A673 (cell line): ENCODE data around the gene LYRM4. TPM values are rescaled to one million over a fixed set of nuclear protein-coding genes. Genes with fewer than 3 reads are reported as not detected.

Source experiments
- BruUV-seq: library from RNA; stranded (reverse); fragments of 400-500 nt; replicated peaks from 2 replicates; lab custom pipeline; 2021; lab: Mats Ljungman, UMichigan
- CTCF ChIA-PET: fragments of 300-600 bp; sonication (Branson Sonifier 250); formaldehyde crosslinking; loops from one replicate; lab custom pipeline; 2022; ENCODE audit warnings: antibody characterized with exemption; lab: Charles Lee
- POLR2A ChIA-PET: fragments of 300-600 bp; sonication (Branson Sonifier 250); formaldehyde crosslinking; loops from one replicate; lab custom pipeline; 2022; ENCODE audit warnings: antibody characterized with exemption; ENCODE audit not compliant: low non-redundant PET; lab: Charles Lee
- DNase-seq: peaks from one replicate; pipeline ENCODE4 v3.0.0-alpha.2; 2015; ENCODE audit warnings: low spot score
- H3K27ac ChIP-seq: fragments of 200-600 bp; sonication (generic); 2 replicates; pipeline ENCODE4 v1.5.1; 2016; ENCODE audit warnings: mixed run types, low read depth, mild to moderate bottlenecking, mixed read lengths, antibody characterized with exemption, low read length; ENCODE audit not compliant: poor library complexity, severe bottlenecking
- H3K27me3 ChIP-seq: fragments of 200-600 bp; sonication (generic); replicated peaks from 2 replicates; pipeline ENCODE4 v1.6.1; 2017; ENCODE audit warnings: mixed run types, low read depth, mild to moderate bottlenecking, mixed read lengths, antibody characterized with exemption, low read length; ENCODE audit not compliant: insufficient read depth, poor library complexity
- H3K36me3 ChIP-seq: fragments of 200-600 bp; sonication (generic); 2 replicates; pipeline ENCODE4 v1.6.1; 2016; ENCODE audit warnings: mixed run types, mild to moderate bottlenecking, mixed read lengths, antibody characterized with exemption, low read length; ENCODE audit not compliant: insufficient read depth, poor library complexity, severe bottlenecking
- H3K4me1 ChIP-seq: fragments of 200-600 bp; sonication (generic); 2 replicates; pipeline ENCODE4 v1.6.1; 2017; ENCODE audit warnings: mixed run types, mild to moderate bottlenecking, mixed read lengths, antibody characterized with exemption, low read length; ENCODE audit not compliant: insufficient read depth, poor library complexity, severe bottlenecking
- H3K4me3 ChIP-seq: fragments of 200-600 bp; sonication (generic); 2 replicates; pipeline ENCODE4 v1.5.1; 2016; ENCODE audit warnings: low read depth, mixed run types, mild to moderate bottlenecking, mixed read lengths, low read length; ENCODE audit not compliant: poor library complexity, severe bottlenecking
- H3K9me3 ChIP-seq: fragments of 200-600 bp; sonication (generic); 2 replicates; pipeline ENCODE4 v1.6.1; 2016; ENCODE audit warnings: mixed run types, low read depth, mild to moderate bottlenecking, mixed read lengths, antibody characterized with exemption, low read length; ENCODE audit not compliant: poor library complexity, severe bottlenecking
- EZH2 ChIP-seq: fragments of 200-600 bp; sonication (generic); IDR thresholded peaks from 2 replicates; pipeline ENCODE4 v1.6.1; 2017; ENCODE audit warnings: borderline replicate concordance, low read depth, mild to moderate bottlenecking, mixed read lengths, antibody characterized with exemption, low read length; ENCODE audit not compliant: poor library complexity, severe bottlenecking
- intact Hi-C: fragments of 100-400 bp; cut with micrococcal nuclease; formaldehyde crosslinking; loops from one replicate; pipeline ENCODE4 v1.10.0; 2022; ENCODE audit not compliant: unreplicated experiment
- total RNA-seq: library from RNA; stranded (reverse); gene quantifications from 2 replicates; pipeline ENCODE4 v1.2.3, GENCODE V29; 2021
- TF ChIP-seq, protein P1 (sequence below): fragments of 300-800, 200-600 bp; sonication (generic); conservative IDR thresholded peaks from 2 replicates; pipeline ENCODE4 v1.5.1; 2017; ENCODE audit warnings: low read depth, mild to moderate bottlenecking, antibody characterized with exemption, low read length, moderate library complexity, mixed read lengths

LYRM4 gene
- total RNA-seq, 1 experiment from 2014 or later = 53.6 TPM

DNA sequence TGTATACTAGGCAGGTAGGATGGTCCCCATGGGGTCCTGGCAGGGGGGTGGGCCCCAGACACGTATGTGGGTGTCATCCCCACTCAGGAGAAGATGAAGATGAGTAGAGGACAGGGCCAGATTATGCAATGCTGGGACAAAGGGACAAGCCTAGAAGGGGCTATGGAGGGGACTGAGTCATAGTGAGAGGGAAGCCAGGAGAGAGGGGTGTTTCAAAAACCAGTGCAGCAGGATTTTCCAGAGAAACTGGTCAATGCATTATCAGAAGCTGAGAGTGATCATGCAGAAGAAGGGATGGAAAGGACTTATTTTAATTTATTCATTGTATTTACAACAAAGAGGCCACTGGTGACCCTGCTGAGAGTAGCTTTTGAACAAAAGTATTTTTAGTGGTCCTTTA, 101.6 kb downstream of the LYRM4 start:
- intact Hi-C loops = no loop called here
- CTCF ChIA-PET = interaction anchor here (0.5 kb wide), 1 partner anchor 355 kb away, joined by 3 read pairs; no protein-coding TSS in a partner anchor

DNA sequence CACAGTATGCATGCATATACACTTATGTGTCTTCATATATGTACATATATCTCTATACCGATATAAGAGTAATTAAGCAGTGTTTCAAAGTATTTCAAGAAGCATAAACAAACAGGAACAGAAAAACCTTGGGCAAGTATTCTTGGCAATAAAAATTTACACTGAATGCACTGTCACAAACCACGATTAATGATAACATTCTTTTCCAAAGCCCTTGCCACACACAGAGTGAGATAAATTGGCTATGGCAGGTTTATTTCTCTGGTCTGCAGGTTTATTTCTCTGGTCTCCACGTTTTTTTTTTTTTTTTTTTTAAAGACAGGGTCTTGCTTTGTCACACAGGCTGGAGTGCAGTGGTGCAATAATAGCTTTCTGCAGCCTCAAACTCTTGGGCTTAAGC, 102.6 kb downstream of the LYRM4 start:
- intact Hi-C loops = no loop called here
- no peak for DNase-seq
- TF ChIP-seq, protein P1, sequence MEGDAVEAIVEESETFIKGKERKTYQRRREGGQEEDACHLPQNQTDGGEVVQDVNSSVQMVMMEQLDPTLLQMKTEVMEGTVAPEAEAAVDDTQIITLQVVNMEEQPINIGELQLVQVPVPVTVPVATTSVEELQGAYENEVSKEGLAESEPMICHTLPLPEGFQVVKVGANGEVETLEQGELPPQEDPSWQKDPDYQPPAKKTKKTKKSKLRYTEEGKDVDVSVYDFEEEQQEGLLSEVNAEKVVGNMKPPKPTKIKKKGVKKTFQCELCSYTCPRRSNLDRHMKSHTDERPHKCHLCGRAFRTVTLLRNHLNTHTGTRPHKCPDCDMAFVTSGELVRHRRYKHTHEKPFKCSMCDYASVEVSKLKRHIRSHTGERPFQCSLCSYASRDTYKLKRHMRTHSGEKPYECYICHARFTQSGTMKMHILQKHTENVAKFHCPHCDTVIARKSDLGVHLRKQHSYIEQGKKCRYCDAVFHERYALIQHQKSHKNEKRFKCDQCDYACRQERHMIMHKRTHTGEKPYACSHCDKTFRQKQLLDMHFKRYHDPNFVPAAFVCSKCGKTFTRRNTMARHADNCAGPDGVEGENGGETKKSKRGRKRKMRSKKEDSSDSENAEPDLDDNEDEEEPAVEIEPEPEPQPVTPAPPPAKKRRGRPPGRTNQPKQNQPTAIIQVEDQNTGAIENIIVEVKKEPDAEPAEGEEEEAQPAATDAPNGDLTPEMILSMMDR = no peak
- no peak for TF ChIP-seq EZH2

More for the DNA sequence above, 101.6 kb downstream of the LYRM4 start:
- Histone ChIP-seq H3K4me1 (no peaks in the 10 kb centered on the region), H3K27ac (no peak overlapping the region), H3K9me3 (no peaks in the 10 kb centered on the region), H3K27me3 (no peaks in the 10 kb centered on the region), H3K4me3 (no peak overlapping the region), H3K36me3 (no peaks in the 10 kb centered on the region)
- no peak for TF ChIP-seq EZH2
- TF ChIP-seq, protein P1 = no peak
- POLR2A ChIA-PET = no interaction called here
- no TSS peak for BruUV-seq
- no peak for DNase-seq

DNA sequence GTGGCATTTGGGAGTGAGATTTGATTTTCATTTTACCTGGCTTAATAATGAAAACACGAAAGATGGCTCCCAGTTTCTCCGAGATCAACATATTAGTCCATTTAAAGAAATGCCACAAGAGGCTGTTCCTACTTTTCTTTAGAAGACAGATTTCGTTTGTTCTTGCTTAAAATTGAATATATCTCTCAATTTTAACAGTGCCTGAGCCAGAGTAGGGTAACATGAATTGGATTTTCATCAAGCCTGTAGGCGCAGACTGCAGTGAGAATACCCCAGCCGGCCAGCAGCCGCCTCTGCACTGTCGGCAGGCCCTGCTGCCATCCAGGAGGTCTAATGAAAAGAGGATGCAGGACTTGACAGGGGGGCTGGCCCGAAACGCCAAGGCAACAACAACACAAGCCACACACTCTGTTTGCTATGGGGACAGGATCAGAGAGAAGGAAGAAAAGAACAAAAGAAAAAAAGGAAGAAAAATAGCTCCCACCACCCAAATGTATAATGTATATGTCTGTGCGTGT, 103.1 kb downstream of the LYRM4 start:
- no peak overlapping the region for H3K27ac ChIP-seq
- TF ChIP-seq, protein P1 = no peak
- TF ChIP-seq EZH2 = no peak
- intact Hi-C loops = no loop called here
- POLR2A ChIA-PET = no interaction called here
- CTCF ChIA-PET = no interaction called here
- no peaks in the 10 kb centered on the region for H3K9me3 ChIP-seq
- no peaks in the 10 kb centered on the region for H3K36me3 ChIP-seq
- H3K4me3 ChIP-seq = no peak overlapping the region
- no peak for DNase-seq
- no peaks in the 10 kb centered on the region for H3K27me3 ChIP-seq
- no peaks in the 10 kb centered on the region for H3K4me1 ChIP-seq
- BruUV-seq = no TSS peak

More for the DNA sequence above, 102.6 kb downstream of the LYRM4 start:
- ChIA-PET POLR2A (no interaction called here), CTCF (interaction anchor here (0.7 kb wide), 1 partner anchor 14 kb away, joined by 4 read pairs; no protein-coding TSS in a partner anchor)
- no peaks in the 10 kb centered on the region for H3K4me1 ChIP-seq
- no peak overlapping the region for H3K4me3 ChIP-seq
- H3K27me3 ChIP-seq = no peaks in the 10 kb centered on the region
- H3K27ac ChIP-seq = no peak overlapping the region
- H3K36me3 ChIP-seq = no peaks in the 10 kb centered on the region
- BruUV-seq = no TSS peak
- no peaks in the 10 kb centered on the region for H3K9me3 ChIP-seq
